Suppressor macrophage treated with lipopolysaccharide for 4 hours (primary cell): Measurements from ENCODE around the gene RNF141.
A peak's percentile ranks its signal among the peaks of the same experiment; 100 is the strongest.

ENCODE experiments used
- DNase-seq: peaks from one replicate; pipeline ENCODE4 v3.0.0-alpha.2; 2020

The RNF141 gene

GRCh38 chr11:10497371-10498021 is 43.5 kb downstream of the RNF141 start:
- DNase-seq: no peak

DNA sequence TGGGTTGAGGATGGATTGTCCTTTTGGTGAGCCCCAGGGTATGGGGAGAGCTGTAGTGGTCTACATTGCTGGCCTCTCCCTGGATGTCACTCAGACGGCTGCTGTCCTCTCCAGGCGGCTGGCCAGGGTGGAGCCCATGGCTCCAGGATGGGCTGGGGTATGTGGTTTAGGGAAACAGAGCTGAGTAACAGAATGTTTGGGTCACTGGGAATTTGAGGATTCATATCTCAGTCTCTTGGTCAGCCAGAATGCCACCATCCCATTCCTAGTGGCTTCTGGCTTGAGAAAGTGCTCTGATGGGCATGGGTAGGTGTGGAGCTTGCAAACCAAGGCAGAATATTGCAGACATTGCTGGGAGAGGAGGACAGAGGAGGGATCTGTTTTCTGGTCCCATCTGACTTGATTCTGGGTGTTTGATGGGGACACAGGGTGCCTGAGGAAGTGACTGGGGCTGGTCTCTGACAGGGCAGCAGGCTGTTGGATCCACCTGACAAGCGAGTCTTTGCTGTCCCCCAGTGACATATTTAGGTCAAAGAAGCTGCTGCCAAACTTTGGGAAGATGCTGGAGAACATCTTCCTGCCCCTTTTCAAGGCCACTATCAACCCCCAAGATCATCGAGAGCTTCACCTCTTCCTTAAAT is 44.6 kb downstream of the RNF141 start:
- DNase-seq: no peak

DNA sequence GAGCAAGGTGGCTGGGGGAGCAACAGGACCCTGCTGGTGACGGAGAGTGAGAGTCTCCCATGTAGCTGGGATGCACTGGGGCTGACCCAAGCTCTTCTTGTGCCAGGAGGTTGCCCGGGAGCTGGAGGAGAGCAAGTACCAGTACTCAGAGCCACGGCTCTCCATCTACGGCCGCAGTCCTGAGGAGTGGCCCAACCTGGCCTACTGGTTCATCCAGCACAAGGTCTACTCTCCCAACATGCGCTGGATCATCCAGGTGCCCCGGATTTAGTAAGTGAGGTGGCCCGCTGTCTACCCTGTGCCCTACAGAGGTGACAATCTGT is 45.6 kb downstream of the RNF141 start:
- DNase-seq: no peak

GRCh38 chr11:10494636-10495463 is 46.1 kb downstream of the RNF141 start:
- no peak for DNase-seq

DNA sequence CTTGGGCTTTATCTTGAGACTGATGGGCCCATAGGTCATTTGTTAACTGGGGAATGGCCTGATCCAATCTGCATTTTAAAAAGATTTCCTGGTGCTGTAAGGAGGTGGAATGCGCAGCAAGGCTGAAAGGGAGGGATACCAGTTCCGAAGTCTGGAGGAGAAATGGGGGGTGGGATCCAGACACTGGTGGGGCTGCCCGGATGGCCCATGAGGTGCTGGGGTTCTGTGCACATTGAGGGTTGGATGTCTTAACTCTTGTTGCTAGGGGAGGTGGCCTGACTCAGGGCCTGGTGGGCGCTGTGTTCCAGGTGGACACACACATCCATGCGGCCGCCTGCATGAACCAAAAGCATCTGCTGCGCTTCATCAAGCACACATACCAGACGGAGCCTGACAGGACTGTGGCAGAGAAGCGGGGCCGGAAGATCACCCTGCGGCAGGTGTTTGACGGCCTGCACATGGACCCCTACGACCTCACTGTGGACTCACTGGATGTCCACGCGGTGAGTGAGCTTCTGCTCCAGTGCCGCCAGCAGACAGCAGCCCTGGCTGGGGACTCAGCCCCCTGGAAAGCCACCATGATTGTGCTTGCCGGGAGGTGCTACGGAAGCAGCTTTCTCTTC is 47.8 kb downstream of the RNF141 start:
- DNase-seq: no peak

- no peak for DNase-seq
Measured at GRCh38 chr11:10492084-10492483, 48.9 kb downstream of the RNF141 start.

GRCh38 chr11:10490398-10491241 is 50.4 kb downstream of the RNF141 start:
- peak; percentile 89 for DNase-seq

DNA sequence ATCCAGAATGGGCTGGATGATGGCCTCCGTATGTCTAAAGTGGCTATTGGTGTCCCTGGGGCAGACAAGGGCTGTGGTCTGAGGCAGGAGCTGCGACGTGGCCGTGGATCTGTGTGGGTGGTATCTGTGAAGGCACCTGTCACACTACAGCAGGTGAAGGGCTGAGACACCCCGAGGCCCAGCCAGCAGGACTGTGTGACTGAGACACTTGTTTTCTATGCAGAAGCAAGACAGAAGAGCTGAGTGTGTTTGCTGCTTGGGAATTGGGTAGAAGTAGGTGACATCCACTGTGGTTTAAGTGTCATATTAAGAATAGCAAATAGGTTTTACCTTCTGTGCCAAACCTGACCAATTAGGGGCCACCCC is 51.0 kb downstream of the RNF141 start:
- DNase-seq: peak; percentile 8

DNA sequence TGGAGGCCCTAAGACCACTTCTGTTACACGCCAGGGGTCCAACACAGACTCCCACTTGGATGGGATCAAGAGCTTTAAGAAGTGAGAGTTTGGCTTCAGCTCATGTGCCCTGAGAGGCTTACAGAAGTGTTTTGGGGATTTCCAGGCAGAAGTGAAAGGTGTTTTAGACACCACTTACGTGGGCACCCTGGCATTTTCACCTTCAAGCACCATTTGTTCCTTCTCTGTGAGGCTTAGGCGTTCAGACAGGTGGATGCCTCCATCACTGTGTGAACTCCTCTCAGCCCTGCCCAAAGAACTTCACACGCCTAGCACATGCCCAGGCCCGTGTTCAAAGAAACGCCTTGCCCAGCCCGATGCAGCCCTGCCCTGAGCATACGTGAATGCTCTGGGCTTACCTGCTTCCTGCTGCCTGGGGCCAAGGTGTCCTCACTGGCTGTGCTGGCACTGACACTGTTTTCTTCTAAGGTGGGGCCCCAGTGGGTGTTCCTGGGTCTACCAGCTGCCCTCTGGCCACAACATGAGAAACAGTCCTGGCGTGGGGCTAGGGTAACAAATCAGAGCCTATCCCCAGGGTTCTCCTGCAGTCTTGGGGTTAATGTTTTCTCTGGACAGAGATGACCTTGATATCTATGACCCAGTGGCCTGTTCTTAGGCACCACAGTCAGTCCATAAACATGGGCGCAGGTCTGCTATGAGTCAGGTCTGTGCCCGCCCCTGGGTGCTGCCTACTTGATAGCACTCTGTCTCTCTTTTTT is 51.9 kb downstream of the RNF141 start:
- no peak for DNase-seq

- no peak for DNase-seq
Measured at GRCh38 chr11:10488121-10488933, 52.7 kb downstream of the RNF141 start.

DNA sequence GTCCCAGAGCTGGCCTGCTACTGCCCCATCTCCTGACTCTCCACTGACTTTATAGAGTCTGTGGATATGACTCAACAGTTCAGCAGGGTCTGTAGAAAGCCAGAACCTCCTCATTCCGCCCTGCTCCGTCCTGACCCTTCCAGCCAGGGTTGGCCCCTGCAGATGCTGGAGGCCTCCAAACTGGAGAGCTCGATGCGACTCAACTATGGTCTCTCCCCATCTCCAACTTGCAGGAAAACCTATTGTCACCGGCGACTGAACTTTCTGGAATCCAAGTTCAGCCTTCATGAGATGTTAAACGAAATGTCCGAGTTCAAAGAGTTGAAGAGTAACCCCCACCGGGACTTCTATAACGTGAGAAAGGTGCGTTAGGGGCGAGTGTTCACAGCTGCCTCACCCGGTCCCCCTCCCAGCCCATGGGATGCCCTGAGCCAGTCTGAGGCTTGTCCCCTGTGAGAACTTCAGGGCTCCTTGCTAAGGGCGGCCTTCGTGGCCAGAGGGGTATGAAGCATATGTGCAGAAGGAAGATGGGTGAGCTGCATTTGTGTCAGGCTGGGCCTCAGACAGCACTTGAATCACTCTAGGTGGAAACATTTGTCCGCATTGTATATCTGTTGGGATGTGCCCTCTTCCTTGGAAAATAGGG is 53.9 kb downstream of the RNF141 start:
- DNase-seq: no peak

DNA sequence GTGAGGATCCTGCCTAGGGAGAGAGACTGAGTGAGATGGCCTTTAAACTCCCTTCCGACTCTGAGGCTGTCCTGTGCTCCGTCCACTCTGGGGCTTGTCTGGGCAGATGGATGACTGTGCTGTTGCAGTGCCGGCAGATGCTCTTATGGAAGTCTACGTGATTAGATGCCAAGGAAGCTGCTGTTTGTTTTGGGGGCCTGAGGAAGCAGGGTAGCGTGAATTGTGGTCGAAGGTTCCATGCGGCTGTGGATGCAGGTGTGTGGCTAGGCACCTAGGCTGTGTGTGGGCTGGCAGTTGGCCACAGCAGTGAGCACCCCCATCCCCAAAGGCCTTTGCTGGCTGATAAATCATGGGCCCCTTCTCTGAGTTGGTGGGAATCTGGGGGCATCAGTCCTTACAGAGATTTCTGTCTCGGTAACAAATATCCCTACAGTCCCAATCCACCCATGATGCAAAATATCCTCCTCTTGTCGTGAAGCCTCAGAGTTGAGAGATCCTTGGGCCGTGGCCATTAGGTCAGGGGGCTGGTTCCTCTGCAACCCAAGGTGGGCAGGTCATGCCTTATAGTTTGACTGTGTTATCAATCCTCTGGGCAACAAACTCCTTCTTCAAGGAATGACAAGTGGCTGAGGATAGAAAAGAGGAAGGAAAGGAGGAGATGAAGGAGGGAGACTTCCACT is 54.7 kb downstream of the RNF141 start:
- no peak for DNase-seq

- no peak for DNase-seq
Measured at GRCh38 chr11:10485646-10486045, 55.3 kb downstream of the RNF141 start.

- no peak for DNase-seq
Measured at GRCh38 chr11:10484461-10485180, 56.4 kb downstream of the RNF141 start.

- no peak for DNase-seq
Measured at GRCh38 chr11:10483584-10483983, 57.4 kb downstream of the RNF141 start.

DNA sequence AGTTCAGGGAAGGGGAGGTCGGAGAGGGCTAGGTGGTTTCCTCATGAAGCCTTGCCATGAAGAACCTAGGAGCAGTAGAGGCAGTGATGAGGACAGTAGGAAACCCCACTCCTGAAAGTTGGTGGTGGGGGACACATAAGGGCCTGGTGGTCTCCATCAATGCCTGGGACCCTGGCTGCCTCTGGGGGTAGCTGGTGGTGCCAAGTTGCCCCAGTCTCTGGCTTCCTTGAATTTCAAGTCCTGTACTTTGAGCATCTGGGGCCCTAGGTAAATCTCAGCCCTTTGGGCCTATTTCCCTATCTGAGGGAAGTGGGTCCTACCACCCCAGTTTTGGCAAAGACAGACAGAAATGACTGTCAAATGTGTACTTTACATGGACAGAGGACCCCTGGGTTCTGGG is 57.8 kb downstream of the RNF141 start:
- DNase-seq: no peak

- no peak for DNase-seq
Measured at GRCh38 chr11:10481560-10482349, 59.2 kb downstream of the RNF141 start.

DNA sequence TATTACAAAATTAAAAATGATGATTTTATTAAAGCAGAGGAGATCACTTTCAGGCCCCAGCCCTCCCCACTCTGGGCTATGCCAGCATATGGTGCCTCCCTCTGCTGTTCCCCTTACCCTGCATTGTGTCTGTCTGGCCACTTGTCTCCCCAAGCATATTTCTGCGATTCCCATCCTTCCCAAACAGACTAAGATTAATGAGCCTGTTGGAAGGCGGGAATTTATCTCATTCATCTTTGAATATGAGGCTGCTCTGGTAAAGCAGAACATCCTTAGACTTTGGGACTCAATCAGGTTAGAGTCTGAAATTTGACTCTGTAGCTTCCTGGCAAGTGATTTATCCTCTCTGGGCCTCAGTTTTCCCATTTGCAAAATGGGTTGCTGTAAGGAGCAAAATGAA is 60.2 kb downstream of the RNF141 start:
- no peak for DNase-seq
